HG03159 (cell line): ENCODE results near the gene WWOX.

Source experiments
- ATAC-seq: cut with Tn5 transposase; IDR thresholded peaks from one replicate; pipeline ENCODE4 v1.9.1; 2021; ENCODE audit warnings: mild to moderate bottlenecking, moderate library complexity; ENCODE audit not compliant: unreplicated experiment

Gene WWOX

GRCh38 chr16:78950768-78951167 is 851.3 kb downstream of the WWOX start:
- no peak for ATAC-seq

GRCh38 chr16:78952630-78953029 is 853.2 kb downstream of the WWOX start:
- ATAC-seq: no peak

GRCh38 chr16:78953526-78953925 is 854.1 kb downstream of the WWOX start:
- ATAC-seq: no peak

- no peak for ATAC-seq
These were observed 855.8 kb downstream of the WWOX start for GRCh38 chr16:78955206-78955605.

- ATAC-seq: no peak
These were observed 857.4 kb downstream of the WWOX start for GRCh38 chr16:78956859-78957258.

- no peak for ATAC-seq
These were observed 858.1 kb downstream of the WWOX start for GRCh38 chr16:78957317-78958100.

GRCh38 chr16:78961464-78961863 is 862.0 kb downstream of the WWOX start:
- peak; percentile 64 for ATAC-seq

GRCh38 chr16:78962457-78962929 is 863.0 kb downstream of the WWOX start:
- peak; percentile 95 for ATAC-seq

- ATAC-seq: no peak
These were observed 868.5 kb downstream of the WWOX start for GRCh38 chr16:78967948-78968347.

GRCh38 chr16:78969721-78970120 is 870.3 kb downstream of the WWOX start:
- ATAC-seq: no peak

GRCh38 chr16:78970650-78971049 is 871.2 kb downstream of the WWOX start:
- no peak for ATAC-seq

GRCh38 chr16:78972006-78972405 is 872.6 kb downstream of the WWOX start:
- no peak for ATAC-seq

- ATAC-seq: no peak
These were observed 873.5 kb downstream of the WWOX start for GRCh38 chr16:78972986-78973385.

- ATAC-seq: no peak
These were observed 876.8 kb downstream of the WWOX start for GRCh38 chr16:78976212-78976611.

GRCh38 chr16:78980825-78981224 is 881.4 kb downstream of the WWOX start:
- ATAC-seq: no peak

GRCh38 chr16:78982096-78982744 is 882.8 kb downstream of the WWOX start:
- no peak for ATAC-seq

- no peak for ATAC-seq
These were observed 884.9 kb downstream of the WWOX start for GRCh38 chr16:78984324-78984723.

GRCh38 chr16:78984887-78985464 is 885.5 kb downstream of the WWOX start:
- ATAC-seq: no peak

- no peak for ATAC-seq
These were observed 886.5 kb downstream of the WWOX start for GRCh38 chr16:78985716-78986605.

- ATAC-seq: no peak
These were observed 888.2 kb downstream of the WWOX start for GRCh38 chr16:78987666-78988065.

GRCh38 chr16:78988361-78988969 is 889.0 kb downstream of the WWOX start:
- no peak for ATAC-seq
